ENCODE measurements around the gene REXO5.

- TF ChIP-seq, protein P1, sequence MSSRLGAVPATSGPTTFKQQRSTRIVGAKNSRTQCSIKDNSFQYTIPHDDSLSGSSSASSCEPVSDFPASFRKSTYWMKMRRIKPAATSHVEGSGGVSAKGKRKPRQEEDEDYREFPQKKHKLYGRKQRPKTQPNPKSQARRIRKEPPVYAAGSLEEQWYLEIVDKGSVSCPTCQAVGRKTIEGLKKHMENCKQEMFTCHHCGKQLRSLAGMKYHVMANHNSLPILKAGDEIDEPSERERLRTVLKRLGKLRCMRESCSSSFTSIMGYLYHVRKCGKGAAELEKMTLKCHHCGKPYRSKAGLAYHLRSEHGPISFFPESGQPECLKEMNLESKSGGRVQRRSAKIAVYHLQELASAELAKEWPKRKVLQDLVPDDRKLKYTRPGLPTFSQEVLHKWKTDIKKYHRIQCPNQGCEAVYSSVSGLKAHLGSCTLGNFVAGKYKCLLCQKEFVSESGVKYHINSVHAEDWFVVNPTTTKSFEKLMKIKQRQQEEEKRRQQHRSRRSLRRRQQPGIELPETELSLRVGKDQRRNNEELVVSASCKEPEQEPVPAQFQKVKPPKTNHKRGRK (tag; IDR thresholded peaks at IDR 0.05), result no peak
- TF ChIP-seq RUNX1 (IDR thresholded peaks at IDR 0.05; ENCODE audit: low read depth) (no peak), NFE2L1 (tag; IDR thresholded peaks at IDR 0.05; ENCODE audit: borderline replicate concordance, low read depth) (no peak), POLR2AphosphoS5 (IDR thresholded peaks at IDR 0.05; ENCODE audit: control insufficient read depth, insufficient read depth, low read depth, low read length) (no peak), MYC (IDR thresholded peaks at IDR 0.05; ENCODE audit: low read depth, low read length) (no peak), MYC (CRISPR knock-in tag; IDR thresholded peaks at IDR 0.05; ENCODE audit: borderline replicate concordance, low read depth) (no peak)
Observed at GRCh38 chr16:20894388-20894787, 88.1 kb downstream of the REXO5 start.
